NCI-H345 treated with DMSO at 0.1 percent for 48 hours (cell line): ENCODE measurements around the gene KCTD21.

Experiments used
- DNase-seq: peaks from one replicate; lab custom pipeline; 2025; ENCODE audit not compliant: unreplicated experiment; lab: John Stamatoyannopoulos, UW

Gene KCTD21

DNA sequence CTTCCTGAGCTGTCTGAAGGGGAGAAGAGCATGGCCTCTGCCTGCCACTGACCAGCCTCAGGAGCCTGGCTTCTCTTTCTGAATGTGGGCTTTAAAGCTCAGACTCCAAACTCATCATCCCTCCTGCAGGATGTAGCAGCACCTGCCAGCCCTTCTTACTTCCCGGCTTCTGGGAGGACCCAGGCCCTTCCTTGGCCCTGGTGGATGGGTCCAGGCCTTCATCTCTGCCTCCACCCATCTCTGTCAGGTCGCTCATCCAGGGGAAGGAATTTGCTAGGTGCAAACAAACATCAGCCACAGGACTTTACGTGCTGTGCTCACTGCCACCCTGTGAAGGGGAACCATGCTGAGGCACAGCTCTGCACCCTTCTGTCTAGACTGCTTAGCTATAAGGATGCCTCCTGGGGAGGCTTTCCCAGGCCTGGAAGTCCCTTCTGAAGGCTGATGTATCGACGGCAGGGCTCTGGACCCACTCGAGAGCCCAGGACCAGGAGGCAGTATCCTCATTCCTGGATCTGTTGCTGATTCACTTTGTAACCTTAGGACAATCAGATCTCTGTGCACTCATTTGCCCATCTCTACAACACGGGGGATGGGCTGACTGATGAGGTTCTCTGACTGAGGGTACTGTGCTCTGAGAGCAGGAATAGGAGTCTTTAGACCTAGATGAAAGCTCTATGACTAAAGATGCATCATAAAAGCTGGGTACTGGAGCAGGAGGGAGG lies 31.2 kb upstream of the KCTD21 start:
- DNase-seq, result no peak

DNA sequence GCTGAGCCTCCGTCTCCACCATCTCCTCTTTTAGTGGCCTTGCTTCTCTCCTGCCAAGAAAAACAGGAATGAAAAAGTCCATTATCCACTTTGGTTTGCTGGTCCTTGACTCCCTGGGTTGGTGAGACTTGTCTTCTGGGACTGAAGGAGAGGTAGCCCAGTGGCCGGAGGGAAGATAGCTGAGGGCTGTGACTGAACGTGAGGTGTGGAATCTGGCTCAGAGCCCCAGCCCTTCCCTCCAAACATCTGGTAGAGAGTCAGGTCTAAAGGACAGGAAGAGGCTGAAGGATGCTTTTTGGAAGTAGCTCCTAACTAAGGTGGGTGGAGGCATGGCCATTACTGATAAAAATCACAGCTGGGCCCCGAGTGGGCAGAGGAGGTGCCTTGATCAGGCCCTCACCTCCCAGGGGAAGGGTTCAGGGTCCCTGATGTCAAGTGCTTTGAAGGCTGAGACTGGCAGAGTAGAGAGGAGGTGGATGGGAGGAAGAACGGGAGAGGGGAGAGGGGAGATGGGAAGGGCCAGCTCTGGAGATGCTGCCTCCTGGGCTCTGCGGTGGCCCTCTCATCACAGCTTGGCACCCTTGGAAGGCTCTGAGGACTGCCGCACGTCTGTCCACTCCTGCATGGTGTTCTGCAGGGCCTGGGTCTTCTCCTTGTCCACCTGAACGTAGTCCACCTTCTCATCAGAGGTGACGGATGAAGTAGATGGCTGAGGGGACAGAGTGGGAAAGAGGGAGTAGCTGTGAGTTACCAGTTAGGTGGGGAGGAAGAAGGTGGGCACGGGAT lies 30.5 kb upstream of the KCTD21 start:
- DNase-seq, result no peak

DNA sequence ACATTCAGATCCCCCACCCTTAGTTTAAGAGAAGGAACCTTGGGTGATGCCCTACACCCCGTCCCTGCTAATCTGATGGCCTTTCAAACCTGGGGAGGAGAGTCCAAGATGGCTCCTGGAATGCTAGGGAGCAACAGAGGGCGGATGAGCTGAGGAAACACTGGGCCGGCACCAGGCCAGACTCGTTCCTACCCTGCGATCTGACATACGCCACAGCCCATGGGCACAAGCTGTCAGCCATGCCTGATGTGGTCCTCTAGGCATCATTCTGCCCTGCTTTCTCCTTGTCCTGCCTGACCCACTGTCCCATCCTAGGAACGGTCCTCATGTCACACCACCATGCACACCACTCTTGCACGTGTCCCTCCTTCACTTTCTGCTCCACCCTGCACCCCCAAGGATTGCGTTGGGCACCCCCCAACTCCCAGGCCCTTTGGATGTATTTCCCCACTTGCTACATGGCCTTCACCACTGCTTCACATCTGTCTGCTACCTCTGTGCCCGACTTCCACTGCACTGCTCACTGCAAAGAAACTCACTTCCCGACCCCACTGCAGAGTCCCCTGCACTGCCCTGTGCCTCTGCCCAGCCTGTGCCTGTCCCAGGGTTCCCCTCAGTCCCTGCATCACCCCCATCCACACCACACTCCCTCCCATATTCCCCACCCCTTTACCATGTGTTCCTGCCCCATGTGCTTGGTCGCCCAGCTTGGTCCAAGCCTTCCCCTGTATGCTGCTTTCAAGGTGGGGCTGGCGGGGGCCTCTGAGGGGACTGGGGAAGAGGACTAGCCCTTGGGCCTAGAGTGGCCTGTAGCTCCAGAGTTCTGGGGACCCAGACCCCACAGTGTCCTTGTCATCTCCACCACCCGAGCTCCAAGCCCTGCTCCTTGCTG lies 29.5 kb upstream of the KCTD21 start:
- DNase-seq, result no peak

DNA sequence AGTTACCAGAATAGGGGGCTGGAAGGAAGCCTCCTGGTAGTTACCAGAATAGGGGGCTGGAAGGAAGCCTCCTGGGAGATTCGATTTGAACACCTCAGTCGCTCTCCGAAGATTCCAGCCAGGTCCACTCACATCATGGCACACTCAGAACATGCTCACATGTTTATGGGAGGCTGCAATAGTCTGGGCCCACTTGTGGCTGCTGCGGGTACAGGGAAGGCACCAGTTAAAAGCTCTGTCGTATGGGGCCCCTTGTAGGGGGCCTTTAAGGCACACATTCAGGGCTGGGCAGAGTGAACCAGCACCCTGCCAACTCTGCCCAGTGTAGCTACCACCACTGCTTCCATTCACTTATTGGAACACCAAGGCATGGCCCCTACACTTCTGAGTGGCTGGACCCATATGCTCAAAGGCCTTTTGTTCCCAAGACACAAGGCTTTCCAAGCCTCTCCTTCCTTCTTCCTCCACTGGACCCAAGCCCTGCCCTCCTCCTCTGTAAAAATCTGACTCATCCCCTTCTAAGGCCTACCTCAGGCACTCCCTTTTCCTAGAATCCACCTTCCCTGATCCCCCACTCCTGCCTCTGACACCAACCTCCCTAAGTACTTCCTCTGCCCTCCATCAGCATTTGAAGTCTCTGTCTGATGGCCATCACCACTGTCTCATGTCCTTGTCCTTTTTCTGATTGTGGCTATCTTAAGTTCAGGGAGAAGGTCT lies 28.3 kb upstream of the KCTD21 start:
- DNase-seq, result no peak

DNA sequence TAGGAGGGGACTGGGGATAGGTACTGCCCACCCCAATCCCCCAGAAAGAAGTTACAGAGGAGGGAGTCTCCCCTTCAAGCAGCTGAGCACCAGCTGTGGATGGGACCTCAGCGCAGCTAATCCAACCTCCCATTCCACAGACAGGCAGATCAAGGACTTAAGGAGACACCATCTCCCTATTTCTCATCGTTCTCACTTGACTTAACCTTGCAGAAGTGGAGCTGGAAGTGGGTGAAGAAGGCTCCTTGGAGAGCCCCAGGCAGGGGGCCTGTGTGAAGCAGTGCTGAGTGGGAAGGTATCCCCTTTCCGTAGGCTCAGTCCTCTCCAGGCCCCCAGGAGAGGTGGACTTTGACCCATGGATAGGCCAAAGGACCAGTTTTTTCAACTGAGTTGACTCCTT lies 27.6 kb upstream of the KCTD21 start:
- DNase-seq, result no peak

DNA sequence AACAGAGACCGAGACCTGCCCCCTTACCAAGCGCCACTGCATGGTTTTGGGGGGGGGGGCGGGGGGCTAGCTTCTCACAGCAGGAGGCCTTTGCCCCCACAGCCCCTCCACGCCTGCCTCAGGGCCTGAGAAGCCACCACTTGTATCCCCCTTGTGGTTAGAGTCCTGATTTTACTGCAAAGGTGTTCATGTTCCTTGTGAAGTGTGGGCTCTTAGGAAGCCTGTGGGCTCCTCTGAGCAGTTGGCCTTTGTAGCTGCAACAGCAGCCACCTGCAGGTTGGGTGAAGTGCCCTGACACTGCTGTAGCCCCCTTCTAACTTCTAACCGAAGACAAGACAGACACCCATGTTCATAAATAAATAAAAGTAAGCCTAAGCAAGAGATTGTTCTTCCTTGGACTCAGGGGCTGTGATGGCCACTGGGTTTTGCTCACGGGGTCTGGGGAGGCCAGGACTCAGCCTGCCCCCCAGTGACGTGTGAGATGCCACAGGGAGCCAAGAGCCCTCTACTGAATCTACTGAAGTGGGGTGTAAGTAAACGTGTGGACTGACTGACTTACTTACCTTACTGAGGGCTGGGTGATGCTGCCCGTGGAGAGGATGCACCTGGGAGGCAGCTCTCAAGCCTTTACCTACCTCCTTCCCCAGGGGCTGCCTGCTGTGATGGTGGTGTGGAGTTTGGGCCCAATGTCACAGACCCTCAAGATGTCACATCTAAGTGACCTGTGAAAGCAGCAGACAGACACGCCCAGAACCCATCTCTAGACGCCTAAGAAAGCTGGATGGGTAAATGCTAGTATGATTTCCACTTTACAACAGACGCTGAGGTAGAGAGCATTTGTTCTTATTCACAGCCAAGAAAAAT lies 26.1 kb upstream of the KCTD21 start:
- DNase-seq, result no peak

DNA sequence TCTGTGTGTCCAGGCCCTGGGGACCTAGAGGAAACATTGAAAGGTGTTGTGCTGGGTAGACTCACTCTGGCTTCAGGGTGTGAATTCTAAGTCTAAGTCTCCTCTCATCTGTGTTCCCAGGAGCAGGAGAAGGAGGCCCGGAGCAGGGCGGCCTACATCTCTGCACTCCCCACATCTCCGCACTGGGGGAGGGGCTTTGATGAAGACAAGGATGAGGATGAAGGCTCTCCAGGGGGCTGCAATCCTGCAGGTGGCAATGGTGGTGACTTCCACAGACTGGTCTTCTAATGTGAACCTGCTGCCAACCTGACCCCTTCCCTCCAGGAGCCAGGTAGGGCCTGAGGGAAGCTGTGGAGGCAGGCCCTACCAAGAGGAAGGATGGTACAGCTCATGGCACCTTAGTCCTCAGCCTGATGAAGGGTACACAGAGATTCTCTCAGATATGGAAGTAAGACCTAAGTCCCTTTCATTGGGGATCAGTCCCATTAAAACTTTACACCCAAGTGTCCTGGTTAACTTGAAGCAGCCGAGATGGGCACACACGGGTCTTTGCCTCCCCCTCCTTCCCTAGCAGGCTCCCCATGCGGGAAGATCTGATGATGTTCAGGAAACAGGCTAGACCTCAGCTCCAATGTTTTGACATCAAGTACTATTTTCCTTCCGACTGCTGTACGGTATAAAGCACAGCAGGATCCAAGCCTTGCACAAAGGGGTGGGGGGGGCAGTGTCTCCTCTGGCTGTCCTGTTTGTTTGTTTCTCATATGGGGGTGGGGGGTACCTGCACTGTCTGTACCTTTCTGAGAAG lies 25.3 kb upstream of the KCTD21 start:
- no peak for DNase-seq

DNA sequence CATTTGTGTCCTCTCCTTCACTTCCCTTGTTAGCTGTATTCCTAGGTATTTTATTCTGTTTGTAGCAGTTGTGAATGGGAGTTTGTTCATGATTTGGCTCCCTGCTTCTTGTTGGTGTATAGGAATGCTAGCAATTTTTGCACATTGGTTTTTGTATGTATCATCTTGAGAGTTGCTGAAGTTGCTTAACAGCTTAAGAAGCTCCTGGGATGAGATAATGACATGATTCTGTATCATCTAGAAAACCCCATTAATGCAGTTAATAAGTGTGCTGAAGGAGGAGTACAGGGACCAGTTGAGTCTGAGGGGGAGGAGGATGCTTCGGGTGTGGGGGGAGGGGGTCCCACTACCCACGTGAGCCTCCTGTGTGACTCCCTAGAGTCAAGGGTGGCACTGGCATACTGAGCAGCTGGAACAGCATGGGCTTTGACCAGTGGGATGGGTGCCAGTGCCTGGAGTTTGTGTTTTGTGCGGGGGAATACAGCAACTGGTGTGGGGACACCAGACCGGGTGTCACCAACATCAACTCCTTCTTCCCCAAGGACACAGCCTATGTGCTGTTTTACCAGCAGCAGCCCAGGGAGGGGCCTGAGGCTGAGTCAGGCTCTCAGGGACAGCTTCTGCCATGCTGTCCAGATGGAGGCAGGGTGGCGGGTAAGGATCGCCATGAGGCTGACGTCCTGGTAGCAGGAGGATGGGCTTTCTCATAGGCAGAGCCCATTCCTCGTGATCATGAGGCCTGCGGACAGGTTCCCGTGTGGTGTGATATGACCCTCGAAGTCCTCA lies 24.4 kb upstream of the KCTD21 start:
- DNase-seq, result no peak

DNA sequence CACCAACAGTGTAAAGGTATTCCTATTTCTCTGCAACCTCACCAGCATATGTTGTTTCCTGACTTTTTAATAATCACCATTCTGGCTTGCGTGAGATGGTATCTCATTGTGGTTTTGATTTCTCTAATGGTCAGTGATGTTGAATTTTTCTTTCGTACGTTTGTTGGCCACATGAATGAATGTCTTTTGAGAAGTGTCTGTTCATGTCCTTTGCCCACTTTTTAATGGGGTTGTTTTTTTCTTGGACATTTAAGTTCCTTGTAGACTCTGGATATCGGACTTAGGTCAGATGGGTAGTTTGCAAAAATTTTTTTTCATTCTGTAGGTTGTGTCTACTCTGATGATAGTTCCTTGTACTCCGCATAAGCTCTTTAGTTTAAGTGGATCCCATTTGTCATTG lies 23.1 kb upstream of the KCTD21 start:
- DNase-seq, result no peak

DNA sequence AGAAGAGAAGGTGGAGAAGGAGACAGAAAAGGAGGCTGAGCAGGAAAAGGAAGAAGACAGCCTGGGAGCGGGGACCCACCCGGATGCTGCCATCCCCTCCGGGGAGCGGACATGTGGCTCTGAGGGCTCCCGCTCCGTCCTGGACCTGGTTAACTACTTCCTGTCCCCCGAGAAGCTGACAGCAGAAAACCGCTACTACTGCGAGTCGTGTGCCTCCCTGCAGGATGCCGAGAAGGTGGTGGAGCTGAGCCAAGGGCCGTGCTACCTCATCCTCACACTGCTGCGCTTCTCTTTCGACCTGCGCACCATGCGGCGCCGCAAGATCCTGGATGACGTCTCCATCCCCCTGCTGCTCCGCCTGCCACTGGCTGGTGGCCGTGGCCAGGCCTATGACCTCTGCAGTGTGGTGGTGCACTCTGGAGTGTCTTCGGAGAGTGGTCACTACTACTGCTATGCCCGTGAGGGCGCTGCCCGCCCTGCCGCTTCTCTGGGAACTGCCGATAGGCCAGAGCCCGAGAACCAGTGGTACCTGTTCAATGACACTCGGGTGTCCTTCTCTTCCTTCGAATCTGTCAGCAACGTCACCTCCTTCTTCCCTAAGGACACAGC lies 21.7 kb upstream of the KCTD21 start:
- DNase-seq, result no peak

DNA sequence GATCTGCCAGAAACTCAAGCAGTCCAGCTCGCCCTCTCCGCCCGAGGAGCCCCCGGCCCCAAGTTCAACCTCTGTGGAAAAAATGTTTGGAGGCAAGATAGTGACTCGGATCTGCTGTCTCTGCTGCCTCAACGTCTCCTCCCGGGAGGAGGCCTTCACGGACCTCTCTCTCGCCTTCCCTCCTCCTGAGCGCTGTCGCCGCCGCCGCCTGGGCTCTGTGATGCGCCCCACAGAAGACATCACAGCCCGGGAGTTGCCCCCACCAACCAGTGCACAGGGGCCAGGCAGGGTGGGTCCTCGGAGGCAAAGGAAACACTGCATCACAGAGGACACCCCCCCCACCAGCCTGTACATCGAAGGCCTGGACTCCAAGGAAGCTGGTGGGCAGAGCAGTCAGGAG lies 21.1 kb upstream of the KCTD21 start:
- DNase-seq, result no peak

DNA sequence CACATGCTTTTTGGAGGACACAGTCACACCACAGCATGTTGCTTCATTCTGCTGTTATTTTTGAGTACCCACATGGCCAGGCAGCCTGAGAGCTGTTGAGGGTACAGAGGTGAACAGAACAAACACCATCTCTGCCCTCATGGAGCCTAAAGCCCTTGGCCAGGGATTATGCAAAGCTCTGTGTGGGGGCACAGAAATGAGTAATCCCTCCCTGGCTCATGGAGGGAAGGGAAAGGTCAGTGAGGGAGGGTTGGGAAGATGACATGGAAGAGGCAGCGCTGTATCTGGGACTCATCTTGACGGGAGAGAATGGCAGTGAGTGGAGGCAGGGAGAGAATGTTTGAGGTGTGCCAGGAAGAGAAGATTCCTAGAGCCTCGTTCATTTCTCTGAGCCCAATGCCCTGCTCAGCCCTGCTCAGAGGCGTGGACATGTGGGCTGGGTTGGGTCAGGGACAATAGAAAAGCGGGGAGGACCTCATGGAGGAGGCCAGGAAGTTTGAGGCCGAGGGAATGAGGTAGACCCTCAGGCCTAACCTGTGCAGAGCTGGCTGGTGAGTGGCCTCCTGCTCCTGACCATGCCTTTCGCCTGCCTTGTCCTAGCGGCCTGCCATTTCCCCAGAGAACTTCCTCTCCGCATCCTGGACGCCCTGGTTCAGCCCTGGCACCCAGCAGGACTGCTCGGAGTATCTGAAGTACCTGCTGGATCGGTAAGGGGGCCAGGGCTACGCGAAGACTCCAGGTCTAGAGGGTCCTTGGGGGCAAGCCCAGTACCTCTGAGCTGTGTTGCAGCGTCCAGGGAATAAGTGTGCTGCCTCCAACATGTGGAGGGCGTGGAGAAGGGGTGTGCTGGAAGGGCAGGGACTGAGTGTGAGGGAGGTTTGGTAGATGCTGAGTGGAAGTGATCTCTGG lies 20.1 kb upstream of the KCTD21 start:
- no peak for DNase-seq

DNA sequence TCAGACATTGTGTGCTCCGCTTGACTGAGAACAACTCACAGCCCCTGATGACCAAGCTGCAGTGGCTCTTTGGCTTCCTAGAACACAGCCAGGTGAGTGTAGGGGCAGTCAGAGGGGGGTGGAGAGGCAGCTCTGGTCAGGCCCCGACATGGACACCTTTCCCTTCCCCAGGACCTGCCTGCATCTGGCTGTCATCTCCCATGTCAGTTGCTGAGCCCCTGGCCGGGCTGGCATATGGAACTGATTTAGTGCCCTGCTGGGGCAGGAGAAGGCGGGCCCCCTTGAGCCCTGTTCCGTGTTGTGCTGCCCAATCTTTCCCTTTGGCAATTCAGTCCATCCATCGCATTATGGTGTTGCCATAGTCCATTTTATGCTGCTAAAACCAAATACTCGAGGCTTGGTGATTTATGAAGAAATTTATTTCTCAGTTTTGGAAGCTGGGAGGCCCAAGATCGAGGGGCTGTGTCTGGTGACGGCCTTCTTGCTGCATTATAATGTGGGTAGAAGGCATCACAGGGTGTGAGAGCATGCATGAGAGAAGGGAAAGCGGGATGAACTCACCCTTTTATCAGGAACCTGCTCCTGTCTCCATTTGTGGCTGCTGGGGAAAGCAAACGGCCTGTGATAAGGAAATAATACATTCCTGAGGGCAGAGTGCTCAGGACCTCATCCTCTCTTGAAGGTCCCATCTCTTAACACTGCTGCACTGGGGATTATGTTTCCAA lies 19.3 kb upstream of the KCTD21 start:
- DNase-seq, result no peak

DNA sequence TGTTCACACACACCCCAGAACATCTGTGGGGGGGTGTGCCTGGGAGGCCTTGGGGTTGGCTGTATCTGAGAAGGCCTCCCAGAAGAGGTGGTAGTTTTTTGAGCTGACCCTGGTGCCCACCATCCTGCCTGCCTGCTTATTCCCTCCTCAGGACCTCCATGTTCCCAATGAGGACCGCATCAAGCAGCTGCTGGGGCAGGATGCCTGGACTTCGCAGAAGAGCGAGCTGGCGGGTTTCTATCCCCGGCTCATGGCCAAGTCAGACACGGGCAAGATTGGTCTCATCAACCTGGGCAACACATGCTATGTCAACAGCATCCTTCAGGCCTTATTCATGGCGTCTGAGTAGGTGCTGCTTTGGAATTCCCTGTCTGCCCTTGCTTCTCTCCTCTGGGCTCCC lies 17.3 kb upstream of the KCTD21 start:
- no peak for DNase-seq

DNA sequence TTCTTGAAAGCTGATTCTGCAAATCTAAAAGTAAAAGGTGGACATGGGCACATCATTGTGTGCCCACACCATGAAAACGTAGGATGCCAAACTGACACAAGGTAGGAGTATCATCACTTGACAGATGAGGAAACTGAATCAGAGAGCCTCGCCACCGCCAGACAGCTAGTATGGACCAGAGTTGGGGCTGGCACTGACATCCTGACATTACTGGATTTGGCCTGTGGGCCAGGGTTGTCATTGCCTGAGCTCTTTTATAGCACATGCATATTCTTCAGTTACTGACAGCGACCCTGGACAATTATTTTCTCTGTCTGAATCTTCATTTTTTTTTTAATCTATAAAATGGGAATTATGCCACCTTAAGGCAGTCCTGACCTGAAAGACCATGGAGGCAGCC lies 16.8 kb upstream of the KCTD21 start:
- no peak for DNase-seq

DNA sequence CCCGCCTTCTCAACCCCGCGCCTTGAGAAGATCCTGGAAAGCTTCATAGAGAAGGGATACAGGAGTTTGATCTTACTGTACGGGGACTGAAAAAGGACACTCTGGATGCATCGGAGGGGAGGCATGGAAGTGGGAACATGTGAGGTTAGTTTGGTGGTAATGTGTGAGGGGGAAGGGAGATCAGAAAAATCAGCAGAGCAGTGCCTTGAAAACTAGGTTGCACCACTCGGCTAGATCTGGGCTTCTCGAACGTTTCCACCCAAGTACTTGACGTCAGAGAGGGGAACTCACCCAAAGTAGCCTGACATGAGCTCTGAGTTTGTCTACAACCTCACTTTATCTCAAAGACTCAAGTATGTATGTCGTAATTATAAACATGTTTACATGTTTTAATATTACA lies 14.8 kb upstream of the KCTD21 start:
- DNase-seq, result no peak
